H1 (cell line): ENCODE data around the gene DCLRE1B. TPM values are rescaled to one million over a fixed set of nuclear protein-coding genes. Genes with fewer than 3 reads are reported as not detected.

Experiments used
- CTCF ChIA-PET: fragments of 300-600 bp; sonication (Branson Sonifier 250); formaldehyde crosslinking; loops from one replicate; lab custom pipeline; 2021; ENCODE audit not compliant: partially characterized antibody; lab: Charles Lee
- POLR2A ChIA-PET: fragments of 300-600 bp; sonication (Branson Sonifier 250); formaldehyde crosslinking; loops from one replicate; lab custom pipeline; 2021; ENCODE audit warnings: inconsistent platforms; ENCODE audit not compliant: partially characterized antibody; lab: Charles Lee
- DNase-seq, 2 experiments: peaks; one replicate each; pipeline versions ENCODE4 v3.0.0 to v3.0.0-alpha.2; 2010 to 2022; ENCODE audit warnings: low spot score in 2 of 2, low read depth in 1 of 2, mixed read lengths in 1 of 2
- FAIRE-seq: peaks from 2 replicates; lab custom pipeline; 2011; peaks lifted over from hg19 to GRCh38; lab: Jason Lieb, UNC
- H2AFZ ChIP-seq: 2 replicates; pipeline ENCODE4 v1.8.1; 2012; ENCODE audit warnings: low read length, inconsistent platforms
- H2AK5ac ChIP-seq: 2 replicates; pipeline ENCODE4 v1.6.1; 2013; ENCODE audit warnings: low read depth, low read length
- H2BK120ac ChIP-seq: replicated peaks from 2 replicates; pipeline ENCODE3; 2013; ENCODE audit warnings: low read depth, low read length, inconsistent platforms
- H2BK12ac ChIP-seq: 2 replicates; pipeline ENCODE4 v1.6.1; 2013; ENCODE audit warnings: low read depth, low read length
- H2BK15ac ChIP-seq: 2 replicates; pipeline ENCODE4 v1.6.1; 2013; ENCODE audit warnings: low read length
- H2BK20ac ChIP-seq: 2 replicates; pipeline ENCODE4 v1.6.1; 2013; ENCODE audit warnings: low read length
- H2BK5ac ChIP-seq: 2 replicates; pipeline ENCODE4 v1.6.1; 2013; ENCODE audit warnings: low read depth, low read length
- H3K14ac ChIP-seq: 2 replicates; pipeline ENCODE4 v1.6.1; 2013; ENCODE audit warnings: inconsistent platforms; ENCODE audit not compliant: insufficient read length
- H3K18ac ChIP-seq: 2 replicates; pipeline ENCODE4 v1.6.1; 2013; ENCODE audit warnings: low read length; ENCODE audit errors: extremely low read depth
- H3K23ac ChIP-seq: 2 replicates; pipeline ENCODE4 v1.6.1; 2013; ENCODE audit warnings: inconsistent platforms; ENCODE audit not compliant: insufficient read length
- H3K23me2 ChIP-seq: 2 replicates; pipeline ENCODE4 v1.6.1; 2013; ENCODE audit warnings: low read depth, low read length
- H3K27ac ChIP-seq: 2 replicates; pipeline ENCODE4 v1.6.1; 2011; ENCODE audit warnings: low read depth, low read length, inconsistent platforms
- H3K27me3 ChIP-seq, 4 experiments: replicated peaks in 1 of 4; 1 replicate in 1 of 4; 2 replicates in 3 of 4; pipeline versions ENCODE4 v1.6.1 to v1.8.1; 2011 to 2013; ENCODE audit warnings: low read length in 3 of 4, mild to moderate bottlenecking in 3 of 4, inconsistent platforms in 2 of 4, mixed read lengths in 2 of 4, moderate library complexity in 1 of 4; ENCODE audit not compliant: control insufficient read depth in 3 of 4, insufficient read depth in 3 of 4; ENCODE audit errors: extremely low read depth in 1 of 4
- H3K36me3 ChIP-seq, 4 experiments: 2 replicates each; pipeline versions ENCODE4 v1.6.1 to v1.8.1; 2011 to 2013; ENCODE audit warnings: mild to moderate bottlenecking in 4 of 4, low read length in 3 of 4, moderate library complexity in 2 of 4, control low read depth in 1 of 4, inconsistent platforms in 1 of 4; ENCODE audit not compliant: insufficient read depth in 4 of 4, control insufficient read depth in 2 of 4
- H3K4ac ChIP-seq: replicated peaks from 2 replicates; pipeline ENCODE3; 2013; ENCODE audit warnings: low read length, low read depth, mixed read lengths, inconsistent platforms; ENCODE audit not compliant: insufficient read length
- H3K4me1 ChIP-seq, 4 experiments: replicated peaks in 1 of 4; 1 replicate in 1 of 4; 2 replicates in 3 of 4; pipeline versions ENCODE4 v1.6.1 to v1.8.1; 2011 to 2013; ENCODE audit warnings: low read length in 3 of 4, inconsistent platforms in 2 of 4, mixed read lengths in 1 of 4; ENCODE audit not compliant: insufficient read depth in 4 of 4, control insufficient read depth in 3 of 4
- H3K4me2 ChIP-seq, 2 experiments: 2 replicates each; pipeline versions ENCODE4 v1.6.1 to v1.8.1; 2011 to 2013; ENCODE audit warnings: low read depth in 2 of 2, low read length in 2 of 2, control low read depth in 1 of 2, inconsistent platforms in 1 of 2, mild to moderate bottlenecking in 1 of 2; ENCODE audit not compliant: insufficient read depth in 1 of 2
- H3K4me3 ChIP-seq, 4 experiments: fragments of 200-600, 300-600 bp in 1 of 4; sonication (generic), shearing (Covaris generic), sonication (Bioruptor Twin) in 1 of 4; 2 replicates each; pipeline versions ENCODE4 v1.5.1 to v1.8.1; 2011 to 2016; ENCODE audit warnings: low read length in 4 of 4, low read depth in 3 of 4, control low read depth in 2 of 4, inconsistent platforms in 2 of 4, mild to moderate bottlenecking in 2 of 4, mixed read lengths in 1 of 4, moderate library complexity in 1 of 4; ENCODE audit not compliant: insufficient read depth in 2 of 4; ENCODE audit errors: extremely low read depth in 1 of 4
- H3K56ac ChIP-seq: replicated peaks from 2 replicates; pipeline ENCODE3; 2013; ENCODE audit warnings: low read depth, mild to moderate bottlenecking, mixed read lengths, low read length, inconsistent platforms; ENCODE audit not compliant: insufficient read length
- H3K79me1 ChIP-seq: 2 replicates; pipeline ENCODE4 v1.6.1; 2013; ENCODE audit warnings: low read depth, low read length, control low read depth
- H3K79me2 ChIP-seq, 2 experiments: 2 replicates each; pipeline versions ENCODE4 v1.6.1 to v1.8.1; 2012 to 2013; ENCODE audit warnings: low read length in 2 of 2, mild to moderate bottlenecking in 2 of 2, inconsistent platforms in 1 of 2; ENCODE audit not compliant: insufficient read depth in 2 of 2, control insufficient read depth in 1 of 2
- H3K9ac ChIP-seq, 4 experiments: replicated peaks in 1 of 4; 1 replicate in 1 of 4; 2 replicates in 3 of 4; pipeline versions ENCODE4 v1.6.1 to v1.8.1; 2011 to 2013; ENCODE audit warnings: low read depth in 3 of 4, low read length in 3 of 4, control low read depth in 2 of 4, mild to moderate bottlenecking in 2 of 4, moderate library complexity in 2 of 4, inconsistent platforms in 1 of 4; ENCODE audit errors: extremely low read depth in 1 of 4
- H3K9me3 ChIP-seq, 2 experiments: 2 replicates each; pipeline versions ENCODE4 v1.6.1 to v1.8.1; 2012 to 2013; ENCODE audit warnings: mild to moderate bottlenecking in 2 of 2, moderate library complexity in 2 of 2, control low read depth in 1 of 2, inconsistent platforms in 1 of 2, low read depth in 1 of 2, low read length in 1 of 2, mixed read lengths in 1 of 2; ENCODE audit not compliant: insufficient read depth in 2 of 2
- H4K20me1 ChIP-seq, 2 experiments: replicated peaks in 1 of 2; 2 replicates each; pipeline versions ENCODE3 to v1.8.1; 2011 to 2013; ENCODE audit warnings: inconsistent platforms in 2 of 2, low read length in 2 of 2, mild to moderate bottlenecking in 1 of 2; ENCODE audit not compliant: insufficient read depth in 2 of 2, control insufficient read depth in 1 of 2
- H4K5ac ChIP-seq: 2 replicates; pipeline ENCODE4 v1.6.1; 2013; ENCODE audit warnings: low read length, low read depth, mixed read lengths, inconsistent platforms; ENCODE audit not compliant: insufficient read length
- H4K8ac ChIP-seq: 2 replicates; pipeline ENCODE4 v1.8.0; 2013; ENCODE audit warnings: mild to moderate bottlenecking, moderate library complexity, low read length, inconsistent platforms; ENCODE audit not compliant: insufficient read depth; ENCODE audit errors: extremely low read depth
- H4K91ac ChIP-seq: replicated peaks from 2 replicates; pipeline ENCODE3; 2013; ENCODE audit warnings: low read length, mixed read lengths, inconsistent platforms; ENCODE audit not compliant: insufficient read length
- CHD1 ChIP-seq: IDR thresholded peaks from 2 replicates; pipeline ENCODE4 v1.6.1; 2012; ENCODE audit warnings: low read depth, low read length, improper control_type of control experiment
- CTCF ChIP-seq, 3 experiments: IDR thresholded peaks; 1 replicate in 2 of 3; 2 replicates in 1 of 3; pipeline versions ENCODE4 v1.5.1 to v1.6.1; 2011; ENCODE audit warnings: low read length in 3 of 3, mild to moderate bottlenecking in 3 of 3, inconsistent platforms in 2 of 3, low read depth in 1 of 3, moderate library complexity in 1 of 3; ENCODE audit not compliant: insufficient read depth in 1 of 3; ENCODE audit errors: control extremely low read depth in 1 of 3
- E2F6 ChIP-seq: IDR thresholded peaks from 2 replicates; pipeline ENCODE4 v1.6.1; 2012; ENCODE audit warnings: inconsistent platforms
- FOSL1 ChIP-seq: IDR thresholded peaks from 2 replicates; pipeline ENCODE4 v1.6.1; 2011; ENCODE audit warnings: mild to moderate bottlenecking, low read depth, low read length, moderate library complexity; ENCODE audit not compliant: insufficient read depth
- JUND ChIP-seq: IDR thresholded peaks from 2 replicates; pipeline ENCODE4 v1.6.1; 2011; ENCODE audit warnings: mild to moderate bottlenecking, improper control_type of control experiment, low read length
- NRF1 ChIP-seq: IDR thresholded peaks from 2 replicates; pipeline ENCODE4 v1.6.1; 2011; ENCODE audit warnings: mild to moderate bottlenecking, low read depth, low read length, improper control_type of control experiment
- SP4 ChIP-seq: IDR thresholded peaks from 2 replicates; pipeline ENCODE4 v1.6.1; 2012; ENCODE audit warnings: low read length, inconsistent platforms
- ZNF274 ChIP-seq: IDR thresholded peaks from 2 replicates; pipeline ENCODE4 v1.7.0; 2012; ENCODE audit warnings: low read length, borderline replicate concordance; ENCODE audit errors: extremely low read depth
- WGBS, 2 experiments: shearing (Covaris generic) in 1 of 2; methylation state at CpG; one replicate each; pipeline versions ENCODE4 v1.1.6 to v1.1.7; 2013 to 2015; ENCODE audit warnings: low lambda C conversion rate in 2 of 2, mixed read lengths in 2 of 2, inconsistent platforms in 1 of 2, low coverage in 1 of 2, missing lambda C conversion rate in 1 of 2; ENCODE audit not compliant: insufficient replicate concordance in 2 of 2, insufficient coverage in 1 of 2, insufficient read length in 1 of 2; ENCODE audit errors: extremely low coverage in 1 of 2, missing lambda C conversion rate in 1 of 2; 5-methylcytosine and 5-hydroxymethylcytosine counted together
- polyA plus RNA-seq, 7 experiments: library from polyadenylated mRNA; depleted of rRNA in 3 of 7; stranded (reverse) in 5 of 7; unstranded in 2 of 7; fragments of >200 nt in 5 of 7; fragments of 200-250 nt in 2 of 7; gene quantifications; 1 replicate in 5 of 7; 2 replicates in 1 of 7; 4 replicates in 1 of 7; pipeline versions ENCODE4 v1.2.1 to v1.2.3, GENCODE V29; 2011 to 2013; ENCODE audit warnings: missing spikeins in 2 of 7, mixed read lengths in 2 of 7
- total RNA-seq: library from RNA; stranded (reverse); fragmentation: NEBNext Ultra II Directional; extraction: Animal tissue kit (Norgen Biotek cat#: 25700); gene quantifications from 2 replicates; pipeline ENCODE4 v1.2.1, GENCODE V29; 2021

DCLRE1B gene
- total and polyA plus RNA-seq, 2 of the 8 experiments (the other 6 are each of a cell fraction or from before 2014, with no cell fraction given), result 5.5 to 11.0 TPM

- H3K36me3 ChIP-seq, result peaks cover 0 to 15% (median 7%) of the 10 kb centered on the region in 4 experiments; a peak in 6 of 8 replicates
- H4K20me1 ChIP-seq, result no peaks in the 10 kb centered on the region
- no peaks in the 10 kb centered on the region for H3K23me2 ChIP-seq
- H3K4me3 ChIP-seq, result no peak overlapping the region
- no peaks in the 10 kb centered on the region for H3K79me2 ChIP-seq
- no peak overlapping the region for H3K14ac ChIP-seq
- no peak overlapping the region for H3K4ac ChIP-seq
- TF ChIP-seq SP4 (no peak), ZNF274 (no peak), CHD1 (no peak), NRF1 (no peak), FOSL1 (no peak), E2F6 (no peak), CTCF (IDR thresholded peaks at IDR 0.05; ENCODE audit: control extremely low read depth in 1 of 3, insufficient read depth in 1 of 3, low read depth in 1 of 3, low read length in 3 of 3) (no peak), JUND (no peak)
- no peak for DNase-seq
- no peaks in the 10 kb centered on the region for H3K4me1 ChIP-seq
- H3K27me3 ChIP-seq, result no peaks in the 10 kb centered on the region
- no peaks in the 10 kb centered on the region for H3K79me1 ChIP-seq
- 95% methylated on average over 1 of the region's 1 CpG; no CpG with 5 or more reads in 1 of the 2 experiments for whole genome bisulfite sequencing, 2 experiments
- no peak overlapping the region for H3K27ac ChIP-seq
- no peak overlapping the region for H2BK15ac ChIP-seq
- no peak overlapping the region for H2BK5ac ChIP-seq
- H4K91ac ChIP-seq, result no peak overlapping the region
- H3K23ac ChIP-seq, result no peak overlapping the region
- no peaks in the 10 kb centered on the region for H3K9me3 ChIP-seq
- no peak overlapping the region for H2AFZ ChIP-seq
- H2AK5ac ChIP-seq, result no peak overlapping the region
- H3K9ac ChIP-seq, result no peak overlapping the region
- no peak overlapping the region for H2BK120ac ChIP-seq
- H2BK20ac ChIP-seq, result no peak overlapping the region
- H4K5ac ChIP-seq, result no peak overlapping the region
- FAIRE-seq, result no peak
- no peak overlapping the region for H3K56ac ChIP-seq
- no peak overlapping the region for H4K8ac ChIP-seq
- no peak overlapping the region for H3K18ac ChIP-seq
- no peak overlapping the region for H3K4me2 ChIP-seq
- no peak overlapping the region for H2BK12ac ChIP-seq
- ChIA-PET CTCF (interaction anchor here (1.4 kb wide), 1 partner anchor 79 kb away, joined by 4 read pairs; no protein-coding TSS in a partner anchor), POLR2A (interaction anchor here (0.8 kb wide), 1 partner anchor 26 kb away, joined by 5 read pairs; no protein-coding TSS in a partner anchor)
Measured at GRCh38 chr1:113898241-113898814, 6.8 kb upstream of the DCLRE1B start.
